ENCODE data around the gene SLC1A7.
"Not testable (repeated sequence)": the region's sequence is repeated elsewhere in the genome, so short reads cannot be mapped to it uniquely, and the experiment has no call there.

SLC1A7 gene

DNA sequence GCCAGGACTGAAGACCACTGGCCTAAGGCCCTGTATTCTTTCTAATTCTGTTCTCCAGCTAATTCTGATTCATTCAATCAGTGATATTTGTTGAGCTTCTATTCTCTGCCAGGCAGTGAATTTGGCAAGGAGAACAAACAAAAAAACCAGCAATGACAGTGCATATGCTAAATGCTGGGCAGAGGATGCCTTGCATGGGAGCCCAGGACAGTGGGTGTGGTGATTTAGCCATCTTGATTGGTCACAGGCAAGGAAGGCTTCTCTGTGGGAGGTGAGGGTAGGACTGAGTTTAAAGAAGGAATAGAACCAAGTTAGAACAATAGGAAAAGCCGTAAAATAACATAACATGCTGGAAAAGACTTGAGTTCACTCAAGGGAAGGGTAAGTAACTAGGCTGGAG lies 45.0 kb upstream of the SLC1A7 start:
- no peaks in the 10 kb centered on the region for H3F3A ChIP-seq (ENCODE audit: low read depth)
- H3K9me3 ChIP-seq (ENCODE audit: insufficient read depth, low read depth, low read length), result no peaks in the 10 kb centered on the region
- H3K36me3 ChIP-seq (ENCODE audit: insufficient read depth, low read length), result no peaks in the 10 kb centered on the region
- H3K79me2 ChIP-seq (ENCODE audit: insufficient read depth, low read length), result no peaks in the 10 kb centered on the region
- no peak for TF ChIP-seq EZH2phosphoT487 (IDR thresholded peaks at IDR 0.05; ENCODE audit: borderline replicate concordance)
- TF ChIP-seq, protein P1, sequence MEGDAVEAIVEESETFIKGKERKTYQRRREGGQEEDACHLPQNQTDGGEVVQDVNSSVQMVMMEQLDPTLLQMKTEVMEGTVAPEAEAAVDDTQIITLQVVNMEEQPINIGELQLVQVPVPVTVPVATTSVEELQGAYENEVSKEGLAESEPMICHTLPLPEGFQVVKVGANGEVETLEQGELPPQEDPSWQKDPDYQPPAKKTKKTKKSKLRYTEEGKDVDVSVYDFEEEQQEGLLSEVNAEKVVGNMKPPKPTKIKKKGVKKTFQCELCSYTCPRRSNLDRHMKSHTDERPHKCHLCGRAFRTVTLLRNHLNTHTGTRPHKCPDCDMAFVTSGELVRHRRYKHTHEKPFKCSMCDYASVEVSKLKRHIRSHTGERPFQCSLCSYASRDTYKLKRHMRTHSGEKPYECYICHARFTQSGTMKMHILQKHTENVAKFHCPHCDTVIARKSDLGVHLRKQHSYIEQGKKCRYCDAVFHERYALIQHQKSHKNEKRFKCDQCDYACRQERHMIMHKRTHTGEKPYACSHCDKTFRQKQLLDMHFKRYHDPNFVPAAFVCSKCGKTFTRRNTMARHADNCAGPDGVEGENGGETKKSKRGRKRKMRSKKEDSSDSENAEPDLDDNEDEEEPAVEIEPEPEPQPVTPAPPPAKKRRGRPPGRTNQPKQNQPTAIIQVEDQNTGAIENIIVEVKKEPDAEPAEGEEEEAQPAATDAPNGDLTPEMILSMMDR (conservative IDR thresholded peaks at IDR 0.05; ENCODE audit: low read length), result no peak
- H3K9ac ChIP-seq (ENCODE audit: low read depth, low read length, poor library complexity, severe bottlenecking), result no peak overlapping the region
- no peak overlapping the region for H3K4me3 ChIP-seq (ENCODE audit: low read length, poor library complexity, severe bottlenecking)
- no peak overlapping the region; the same call in 1 of the 2 replicates for H2AFZ ChIP-seq (ENCODE audit: low read length)
- H4K20me1 ChIP-seq (ENCODE audit: insufficient read depth, low read length, poor library complexity, severe bottlenecking), result no peaks in the 10 kb centered on the region
- H3K4me2 ChIP-seq (ENCODE audit: low read depth, low read length, poor library complexity, severe bottlenecking), result no peak overlapping the region
- H3K4me1 ChIP-seq (ENCODE audit: insufficient read depth, low read length, poor library complexity, severe bottlenecking), result no peaks in the 10 kb centered on the region
- no peaks in the 10 kb centered on the region for H3K27me3 ChIP-seq (ENCODE audit: insufficient read depth, low read length, poor library complexity, severe bottlenecking)
- no peaks in the 10 kb centered on the region for H3K9me2 ChIP-seq (replicated peaks; ENCODE audit: low read depth, low read length)

DNA sequence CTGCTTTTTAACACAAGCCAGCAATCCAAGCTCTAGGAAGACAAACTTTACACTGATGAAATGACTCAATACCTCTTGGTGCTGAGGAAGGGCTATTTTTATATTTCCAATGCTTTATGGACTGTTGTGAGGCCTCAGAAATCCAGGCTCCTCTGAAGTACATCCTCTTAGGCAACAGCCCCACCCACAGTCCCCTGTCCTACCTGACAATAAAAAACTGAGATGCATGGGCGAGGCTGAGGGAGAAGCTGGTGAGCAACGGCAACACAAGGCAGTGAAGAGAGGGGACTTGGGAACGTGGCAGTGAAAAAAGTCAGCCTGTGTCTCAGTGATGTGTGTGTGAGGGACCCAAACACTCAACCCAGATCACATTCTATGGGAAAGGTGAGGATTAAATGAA lies 44.1 kb upstream of the SLC1A7 start:
- Histone ChIP-seq H3K9me3 (ENCODE audit: insufficient read depth, low read depth, low read length) (no peaks in the 10 kb centered on the region), H3F3A (ENCODE audit: low read depth) (no peaks in the 10 kb centered on the region), H3K4me3 (ENCODE audit: low read length, poor library complexity, severe bottlenecking) (no peak overlapping the region), H3K4me2 (ENCODE audit: low read depth, low read length, poor library complexity, severe bottlenecking) (no peak overlapping the region), H4K20me1 (ENCODE audit: insufficient read depth, low read length, poor library complexity, severe bottlenecking) (no peaks in the 10 kb centered on the region), H3K4me1 (ENCODE audit: insufficient read depth, low read length, poor library complexity, severe bottlenecking) (no peaks in the 10 kb centered on the region), H3K36me3 (ENCODE audit: insufficient read depth, low read length) (no peaks in the 10 kb centered on the region), H3K9me2 (replicated peaks; ENCODE audit: low read depth, low read length) (no peaks in the 10 kb centered on the region), H3K79me2 (ENCODE audit: insufficient read depth, low read length) (no peaks in the 10 kb centered on the region), H3K9ac (ENCODE audit: low read depth, low read length, poor library complexity, severe bottlenecking) (no peak overlapping the region), H3K27me3 (ENCODE audit: insufficient read depth, low read length, poor library complexity, severe bottlenecking) (no peaks in the 10 kb centered on the region), H2AFZ (ENCODE audit: low read length) (peak overlapping the region; percentile 24; the same call in 1 of the 2 replicates)
- no peak for TF ChIP-seq EZH2phosphoT487 (IDR thresholded peaks at IDR 0.05; ENCODE audit: borderline replicate concordance)
- TF ChIP-seq, protein P1 (conservative IDR thresholded peaks at IDR 0.05; ENCODE audit: low read length), result no peak

DNA sequence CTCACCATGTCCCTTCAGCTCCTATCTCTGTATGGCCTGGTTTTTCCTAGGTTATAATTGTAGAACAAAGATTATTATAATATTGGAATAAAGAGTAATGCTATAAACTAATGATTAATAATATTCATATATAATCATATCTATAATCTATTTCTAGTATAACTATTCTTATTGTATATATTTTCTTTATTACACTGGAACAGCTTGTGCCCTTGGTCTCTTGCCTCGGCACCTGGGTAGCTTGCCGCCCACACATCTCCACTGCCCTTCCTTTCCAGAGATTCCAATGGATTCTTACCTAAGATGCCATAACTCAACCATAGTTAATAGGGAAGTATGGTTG lies 43.5 kb upstream of the SLC1A7 start:
- not testable (repeated sequence) for H3K4me1 ChIP-seq (ENCODE audit: insufficient read depth, low read length, poor library complexity, severe bottlenecking); H3K9me3 ChIP-seq (ENCODE audit: insufficient read depth, low read depth, low read length); H4K20me1 ChIP-seq (ENCODE audit: insufficient read depth, low read length, poor library complexity, severe bottlenecking); H3K9me2 ChIP-seq (replicated peaks; ENCODE audit: low read depth, low read length); H3K27me3 ChIP-seq (ENCODE audit: insufficient read depth, low read length, poor library complexity, severe bottlenecking); H3K4me2 ChIP-seq (ENCODE audit: low read depth, low read length, poor library complexity, severe bottlenecking); H3K79me2 ChIP-seq (ENCODE audit: insufficient read depth, low read length); H2AFZ ChIP-seq (ENCODE audit: low read length); H3K36me3 ChIP-seq (ENCODE audit: insufficient read depth, low read length); H3K4me3 ChIP-seq (ENCODE audit: low read length, poor library complexity, severe bottlenecking); H3K9ac ChIP-seq (ENCODE audit: low read depth, low read length, poor library complexity, severe bottlenecking); H3F3A ChIP-seq (ENCODE audit: low read depth)

DNA sequence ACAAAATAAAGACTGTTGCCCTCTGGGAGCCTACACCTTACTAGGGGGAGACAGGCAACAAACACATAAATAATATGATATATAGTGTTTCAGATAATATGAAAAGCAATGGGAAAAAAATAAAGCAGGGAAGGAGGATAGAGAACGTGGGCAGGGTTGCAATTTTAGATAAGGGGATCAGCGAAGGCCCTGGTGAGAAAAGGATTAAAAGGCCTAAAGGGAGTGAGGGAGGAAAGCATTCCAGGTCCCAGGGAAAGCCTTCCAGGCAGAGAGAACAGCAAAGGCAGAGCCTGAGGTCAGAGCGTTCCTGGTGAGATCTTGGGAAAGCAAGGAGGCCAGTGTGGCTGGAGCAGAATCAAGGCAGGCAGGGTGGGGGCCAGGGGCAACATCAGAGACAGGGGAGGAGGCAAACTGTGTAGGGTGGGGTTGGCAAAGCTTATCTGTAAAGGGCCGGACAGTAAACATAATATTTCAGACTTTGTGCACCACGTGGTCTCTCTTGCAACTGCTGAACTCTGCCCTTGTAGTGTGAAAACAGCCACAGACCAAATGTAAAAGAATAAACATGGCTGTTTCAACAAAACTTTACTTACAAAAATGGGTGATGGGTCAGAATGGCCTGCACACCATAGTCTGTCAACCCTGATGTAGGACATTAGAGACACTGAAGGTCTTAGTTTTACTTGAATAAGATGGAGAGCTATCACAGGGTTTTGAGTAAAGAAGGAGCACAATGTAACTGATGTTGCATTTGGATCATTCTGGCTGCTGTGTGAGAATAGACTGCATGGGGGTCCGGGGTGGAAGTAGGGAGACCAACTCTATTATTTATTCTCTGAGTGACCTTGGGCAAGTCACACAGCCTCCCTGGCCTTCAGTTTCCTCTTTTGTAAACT lies 40.9 kb upstream of the SLC1A7 start:
- H3K4me3 ChIP-seq (ENCODE audit: low read length, poor library complexity, severe bottlenecking), result no peak overlapping the region
- H2AFZ ChIP-seq (ENCODE audit: low read length), result peak overlapping the region; percentile 20; the same call in 1 of the 2 replicates
- no peak for TF ChIP-seq EZH2phosphoT487 (IDR thresholded peaks at IDR 0.05; ENCODE audit: borderline replicate concordance)
- TF ChIP-seq, protein P1 (conservative IDR thresholded peaks at IDR 0.05; ENCODE audit: low read length), result no peak
- no peaks in the 10 kb centered on the region for H3K36me3 ChIP-seq (ENCODE audit: insufficient read depth, low read length)
- no peaks in the 10 kb centered on the region for H3K27me3 ChIP-seq (ENCODE audit: insufficient read depth, low read length, poor library complexity, severe bottlenecking)
- no peak overlapping the region for H3K4me2 ChIP-seq (ENCODE audit: low read depth, low read length, poor library complexity, severe bottlenecking)
- no peak overlapping the region for H3K9ac ChIP-seq (ENCODE audit: low read depth, low read length, poor library complexity, severe bottlenecking)
- H3K9me2 ChIP-seq (replicated peaks; ENCODE audit: low read depth, low read length), result no peaks in the 10 kb centered on the region
- H4K20me1 ChIP-seq (ENCODE audit: insufficient read depth, low read length, poor library complexity, severe bottlenecking), result no peaks in the 10 kb centered on the region
- H3F3A ChIP-seq (ENCODE audit: low read depth), result no peaks in the 10 kb centered on the region
- no peaks in the 10 kb centered on the region for H3K4me1 ChIP-seq (ENCODE audit: insufficient read depth, low read length, poor library complexity, severe bottlenecking)
- no peaks in the 10 kb centered on the region for H3K9me3 ChIP-seq (ENCODE audit: insufficient read depth, low read depth, low read length)
- no peaks in the 10 kb centered on the region for H3K79me2 ChIP-seq (ENCODE audit: insufficient read depth, low read length)
